C4-2B (cell line): ENCODE data around the gene TOM1L2.
A peak's percentile ranks its signal among the peaks of the same experiment; 100 is the strongest.

Experiments used
- H3K27ac ChIP-seq: fragments of 450-650 bp; 2 replicates; pipeline ENCODE4 v1.5.1; 2017
- ZFX ChIP-seq: fragments of 450-650 bp; IDR thresholded peaks from 2 replicates; pipeline ENCODE4 v1.6.1; 2017
- TF ChIP-seq, protein P1 (sequence below): fragments of 450-650 bp; conservative IDR thresholded peaks from 2 replicates; pipeline ENCODE4 v1.5.1; 2017; ENCODE audit warnings: mild to moderate bottlenecking

Gene TOM1L2

DNA sequence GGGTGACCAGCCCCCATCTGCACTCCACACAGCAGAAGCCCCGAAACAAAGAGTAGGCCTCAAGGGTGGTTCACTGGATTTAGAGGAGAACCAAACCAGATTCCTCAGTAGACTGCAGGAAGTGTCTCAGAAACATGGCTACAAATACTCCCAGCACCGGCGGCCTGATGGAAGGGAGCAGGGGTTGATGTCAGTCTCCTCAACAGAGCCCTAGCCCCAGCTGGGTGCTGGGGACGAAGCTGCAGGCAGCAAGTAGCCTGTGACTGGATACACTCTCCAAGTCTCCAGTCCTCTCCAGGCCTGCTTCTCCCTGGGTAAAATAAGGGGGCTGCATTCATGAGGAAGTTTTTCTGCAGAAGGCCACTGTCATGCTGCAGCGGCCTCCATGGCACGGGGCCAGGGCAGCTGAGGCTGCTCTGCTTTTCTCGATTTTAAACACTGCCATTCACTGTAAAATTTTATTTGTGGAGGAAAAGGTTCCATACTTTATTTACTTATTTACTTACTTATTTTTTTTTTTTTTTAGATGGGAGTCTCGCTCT lies 98.7 kb downstream of the TOM1L2 start:
- no peak overlapping the region for H3K27ac ChIP-seq
- TF ChIP-seq, protein P1, sequence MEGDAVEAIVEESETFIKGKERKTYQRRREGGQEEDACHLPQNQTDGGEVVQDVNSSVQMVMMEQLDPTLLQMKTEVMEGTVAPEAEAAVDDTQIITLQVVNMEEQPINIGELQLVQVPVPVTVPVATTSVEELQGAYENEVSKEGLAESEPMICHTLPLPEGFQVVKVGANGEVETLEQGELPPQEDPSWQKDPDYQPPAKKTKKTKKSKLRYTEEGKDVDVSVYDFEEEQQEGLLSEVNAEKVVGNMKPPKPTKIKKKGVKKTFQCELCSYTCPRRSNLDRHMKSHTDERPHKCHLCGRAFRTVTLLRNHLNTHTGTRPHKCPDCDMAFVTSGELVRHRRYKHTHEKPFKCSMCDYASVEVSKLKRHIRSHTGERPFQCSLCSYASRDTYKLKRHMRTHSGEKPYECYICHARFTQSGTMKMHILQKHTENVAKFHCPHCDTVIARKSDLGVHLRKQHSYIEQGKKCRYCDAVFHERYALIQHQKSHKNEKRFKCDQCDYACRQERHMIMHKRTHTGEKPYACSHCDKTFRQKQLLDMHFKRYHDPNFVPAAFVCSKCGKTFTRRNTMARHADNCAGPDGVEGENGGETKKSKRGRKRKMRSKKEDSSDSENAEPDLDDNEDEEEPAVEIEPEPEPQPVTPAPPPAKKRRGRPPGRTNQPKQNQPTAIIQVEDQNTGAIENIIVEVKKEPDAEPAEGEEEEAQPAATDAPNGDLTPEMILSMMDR: no peak
- TF ChIP-seq ZFX: no peak

DNA sequence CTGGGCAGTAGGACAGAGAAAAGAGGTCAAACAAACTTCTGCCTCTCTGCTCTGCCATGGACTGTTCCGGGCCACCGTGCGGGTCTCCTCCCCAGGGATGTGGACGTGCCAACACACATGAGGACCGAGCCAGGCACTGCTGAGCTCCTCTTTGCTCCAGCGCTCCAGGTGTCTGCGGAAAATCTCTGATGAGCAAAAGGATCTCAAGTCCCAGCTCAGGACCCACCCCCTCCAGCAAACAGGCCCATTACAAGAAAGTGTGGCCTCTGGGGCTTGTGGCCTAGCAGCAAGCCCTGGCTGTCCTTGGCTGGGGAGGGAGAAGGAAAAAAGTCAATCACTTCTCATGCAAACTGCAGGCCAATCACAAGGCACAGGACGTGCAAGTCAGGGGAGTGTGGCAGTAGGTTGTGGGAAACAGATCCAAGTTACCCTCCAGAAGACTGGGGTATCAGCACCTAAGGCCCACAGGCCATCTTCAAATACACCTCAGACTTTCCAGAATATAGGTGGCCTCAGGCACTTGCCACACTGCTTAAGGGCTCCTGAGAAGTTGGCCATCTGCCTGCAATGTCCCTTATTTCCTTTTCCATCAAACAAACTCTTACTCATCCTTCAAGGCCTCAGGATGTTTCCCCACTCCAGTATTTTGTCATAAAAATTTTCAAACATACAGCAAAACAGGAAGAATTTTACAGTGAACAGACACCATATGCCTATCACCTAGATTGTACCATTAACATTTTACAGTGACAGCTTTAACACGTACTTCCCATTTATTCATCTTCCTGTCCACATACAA lies 99.5 kb downstream of the TOM1L2 start:
- no peak for TF ChIP-seq ZFX
- TF ChIP-seq, protein P1: no peak
- peak overlapping the region; percentile 5; the same call in 1 of the 2 replicates for H3K27ac ChIP-seq

DNA sequence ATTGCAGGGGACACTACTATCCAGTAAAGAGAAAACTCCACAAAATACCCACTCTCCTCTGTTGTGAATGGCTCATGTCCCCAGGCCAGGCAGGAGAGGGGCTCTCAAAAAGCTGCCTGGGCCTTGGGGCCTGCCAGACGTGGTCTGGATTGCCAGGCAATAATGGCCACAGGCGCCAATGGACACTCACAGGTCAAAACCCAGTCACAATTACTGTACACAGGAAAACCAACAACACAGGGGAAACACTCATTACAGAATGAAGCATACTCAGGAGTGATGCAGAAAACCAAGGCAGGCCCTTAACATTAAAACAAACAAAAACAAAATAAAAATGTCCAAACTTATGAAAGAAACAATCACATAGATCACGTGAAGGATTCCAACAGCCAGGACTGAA lies 100.3 kb downstream of the TOM1L2 start:
- TF ChIP-seq, protein P1: no peak
- TF ChIP-seq ZFX: no peak
- no peak overlapping the region for H3K27ac ChIP-seq

DNA sequence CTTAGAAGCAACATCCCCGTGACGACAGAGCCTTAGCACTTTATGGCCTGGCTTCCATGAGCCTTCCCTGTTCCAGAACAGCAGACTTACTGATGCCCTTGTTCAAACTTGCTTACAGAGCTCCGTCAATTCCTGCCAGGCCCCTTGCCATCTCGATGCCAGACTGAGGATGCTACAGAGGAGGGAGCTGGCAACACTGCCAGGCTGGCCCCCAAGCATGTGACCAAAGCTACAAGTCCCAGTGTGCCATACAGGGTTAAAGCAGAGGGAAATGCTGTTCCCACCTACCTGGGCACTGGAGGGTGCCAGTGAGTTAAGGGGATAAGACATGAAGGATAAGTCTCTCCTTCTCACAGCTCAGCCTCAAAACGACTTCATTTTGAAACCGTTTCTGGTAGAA lies 102.0 kb downstream of the TOM1L2 start:
- H3K27ac ChIP-seq: no peak overlapping the region

DNA sequence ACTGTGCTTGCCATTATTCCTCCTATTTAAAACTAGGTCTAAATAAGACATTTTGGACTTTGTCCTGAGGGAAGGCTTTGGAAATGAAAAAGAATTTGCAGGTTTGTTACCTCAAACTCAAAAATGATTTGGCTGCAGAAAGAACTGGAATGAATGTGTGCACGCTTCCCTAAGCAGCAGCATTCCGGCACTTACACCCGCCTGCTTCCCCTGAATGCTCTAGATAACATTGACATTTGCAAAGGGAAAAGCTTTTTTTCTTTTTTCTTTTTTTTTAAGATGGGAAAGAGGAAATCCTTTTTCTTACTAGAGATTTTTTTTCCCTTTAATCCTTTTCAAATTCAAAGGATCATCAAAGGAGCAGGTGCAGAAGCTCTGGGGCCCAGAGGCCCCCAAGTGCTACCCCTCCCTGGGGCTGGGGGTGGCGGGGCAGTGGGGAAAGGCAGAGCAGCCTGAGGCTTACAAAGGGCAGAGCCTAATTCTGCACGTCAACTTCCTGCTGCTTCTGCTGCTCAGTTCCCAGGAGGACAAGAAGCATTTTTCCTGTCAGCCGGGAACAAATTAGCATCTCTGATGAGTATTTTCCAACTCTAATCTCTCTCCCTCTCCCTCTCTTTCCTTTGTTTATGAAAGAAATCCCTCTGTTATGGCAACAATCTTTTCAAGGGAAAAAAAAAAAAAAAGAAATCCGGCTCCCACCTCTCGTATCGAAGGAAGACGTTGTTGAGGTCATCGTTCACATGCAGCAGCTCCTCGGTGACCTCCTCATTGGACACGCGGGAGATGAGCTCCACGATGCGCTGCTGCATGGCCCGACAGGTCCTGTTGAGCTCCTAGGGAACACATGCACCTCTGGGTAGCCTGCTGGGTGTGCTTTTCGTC lies 103.3 kb downstream of the TOM1L2 start:
- TF ChIP-seq, protein P1: no peak
- no peak for TF ChIP-seq ZFX
- no peak overlapping the region for H3K27ac ChIP-seq

More for the DNA sequence above, 102.0 kb downstream of the TOM1L2 start:
- no peak for TF ChIP-seq ZFX
- TF ChIP-seq, protein P1: no peak

DNA sequence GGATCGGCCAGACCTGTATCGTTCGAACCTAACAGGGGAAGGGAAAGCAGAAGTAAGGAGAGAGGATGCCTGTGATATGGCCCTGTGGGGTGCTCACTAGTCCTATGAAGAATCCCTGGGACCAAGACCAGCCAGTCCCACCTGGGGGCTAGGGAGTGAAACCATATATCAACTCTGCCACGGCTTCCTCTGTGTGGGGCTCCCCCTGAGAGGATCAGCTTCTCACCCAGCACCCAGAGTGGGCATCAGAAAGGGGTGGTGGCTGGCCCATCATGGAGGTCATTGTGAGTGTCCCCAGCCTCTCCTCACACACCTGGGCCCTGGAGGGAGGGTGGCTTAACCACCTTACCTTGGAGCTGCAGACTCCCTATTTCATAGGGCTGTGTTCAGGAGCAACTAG lies 105.3 kb downstream of the TOM1L2 start:
- no peak for TF ChIP-seq ZFX
- TF ChIP-seq, protein P1: no peak
- no peak overlapping the region for H3K27ac ChIP-seq
